ENCODE data around the gene ETS1.

DNA sequence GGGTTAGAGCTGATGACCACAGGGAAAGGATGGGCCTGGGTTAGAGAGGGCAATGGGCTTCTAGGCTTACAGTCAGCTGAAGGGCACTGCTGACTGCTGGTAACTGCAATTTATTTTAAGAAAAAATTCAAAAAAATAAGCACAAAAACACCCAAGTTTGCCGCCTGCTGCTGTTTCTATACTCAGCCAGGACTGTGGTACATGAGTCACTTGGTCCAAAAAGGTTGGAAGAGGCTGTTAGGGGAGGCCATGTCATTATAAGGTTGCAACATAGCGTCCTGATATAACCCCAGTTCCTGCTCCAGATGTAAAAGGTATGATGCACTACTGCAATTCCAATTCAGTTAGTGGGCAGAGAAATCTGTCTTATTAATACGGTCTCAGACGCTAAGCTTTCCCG lies 98.9 kb downstream of the ETS1 start:
- TF ChIP-seq, protein P1, sequence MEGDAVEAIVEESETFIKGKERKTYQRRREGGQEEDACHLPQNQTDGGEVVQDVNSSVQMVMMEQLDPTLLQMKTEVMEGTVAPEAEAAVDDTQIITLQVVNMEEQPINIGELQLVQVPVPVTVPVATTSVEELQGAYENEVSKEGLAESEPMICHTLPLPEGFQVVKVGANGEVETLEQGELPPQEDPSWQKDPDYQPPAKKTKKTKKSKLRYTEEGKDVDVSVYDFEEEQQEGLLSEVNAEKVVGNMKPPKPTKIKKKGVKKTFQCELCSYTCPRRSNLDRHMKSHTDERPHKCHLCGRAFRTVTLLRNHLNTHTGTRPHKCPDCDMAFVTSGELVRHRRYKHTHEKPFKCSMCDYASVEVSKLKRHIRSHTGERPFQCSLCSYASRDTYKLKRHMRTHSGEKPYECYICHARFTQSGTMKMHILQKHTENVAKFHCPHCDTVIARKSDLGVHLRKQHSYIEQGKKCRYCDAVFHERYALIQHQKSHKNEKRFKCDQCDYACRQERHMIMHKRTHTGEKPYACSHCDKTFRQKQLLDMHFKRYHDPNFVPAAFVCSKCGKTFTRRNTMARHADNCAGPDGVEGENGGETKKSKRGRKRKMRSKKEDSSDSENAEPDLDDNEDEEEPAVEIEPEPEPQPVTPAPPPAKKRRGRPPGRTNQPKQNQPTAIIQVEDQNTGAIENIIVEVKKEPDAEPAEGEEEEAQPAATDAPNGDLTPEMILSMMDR (IDR thresholded peaks at IDR 0.05): no peak
- no peak for TF ChIP-seq POLR2A (IDR thresholded peaks at IDR 0.05)

Data from heart left ventricle (tissue), 13 donors.